Neuronal stem cell (in vitro differentiated cells): ENCODE results near the gene LCN9.
A peak's percentile ranks its signal among the peaks of the same experiment; 100 is the strongest.

Experiments used
- DNase-seq: peaks from one replicate; pipeline ENCODE4 v3.0.0-alpha.2; 2013; ENCODE audit warnings: low spot score
- H2AFZ ChIP-seq: one replicate; pipeline ENCODE4 v1.6.1; 2013; ENCODE audit warnings: mild to moderate bottlenecking, low read length, inconsistent platforms
- H2AK5ac ChIP-seq: 2 replicates; pipeline ENCODE4 v1.6.1; 2013; ENCODE audit warnings: low read depth, mild to moderate bottlenecking, inconsistent platforms, low read length, moderate library complexity, mixed read lengths
- H2BK120ac ChIP-seq: 2 replicates; pipeline ENCODE4 v1.6.1; 2013; ENCODE audit warnings: low read depth, mild to moderate bottlenecking, inconsistent platforms, low read length, moderate library complexity, mixed read lengths
- H2BK12ac ChIP-seq: one replicate; pipeline ENCODE4 v1.6.1; 2013; ENCODE audit warnings: low read length, inconsistent platforms
- H2BK15ac ChIP-seq: 2 replicates; pipeline ENCODE4 v1.6.1; 2013; ENCODE audit warnings: mild to moderate bottlenecking, low read length, inconsistent platforms, mixed read lengths
- H2BK5ac ChIP-seq: one replicate; pipeline ENCODE4 v1.6.1; 2013; ENCODE audit warnings: inconsistent platforms, mild to moderate bottlenecking, low read length, moderate library complexity
- H3K14ac ChIP-seq: one replicate; pipeline ENCODE4 v1.6.1; 2013; ENCODE audit warnings: low read length, inconsistent platforms
- H3K18ac ChIP-seq: 2 replicates; pipeline ENCODE4 v1.6.1; 2013; ENCODE audit warnings: low read length, inconsistent platforms
- H3K23ac ChIP-seq: 2 replicates; pipeline ENCODE4 v1.6.1; 2013; ENCODE audit warnings: low read depth, mild to moderate bottlenecking, mixed read lengths, low read length, inconsistent platforms; ENCODE audit not compliant: poor library complexity
- H3K27ac ChIP-seq: replicated peaks from 3 replicates; pipeline ENCODE4 v1.5.1; 2013; ENCODE audit warnings: low read length, inconsistent platforms
- H3K27me3 ChIP-seq, 3 experiments: 2 replicates each; pipeline ENCODE4 v1.6.1; 2013; ENCODE audit warnings: low read length in 3 of 3, mild to moderate bottlenecking in 2 of 3, inconsistent platforms in 1 of 3, low read depth in 1 of 3, mixed read lengths in 1 of 3, moderate library complexity in 1 of 3; ENCODE audit not compliant: control insufficient read depth in 3 of 3, insufficient read depth in 3 of 3
- H3K36me3 ChIP-seq, 2 donors: replicated peaks in 1 of 2; 2 replicates each; pipeline ENCODE4 v1.6.1; 2013; ENCODE audit warnings: low read length in 2 of 2; ENCODE audit not compliant: control insufficient read depth in 2 of 2, insufficient read depth in 2 of 2
- H3K4ac ChIP-seq: 2 replicates; pipeline ENCODE4 v1.6.1; 2013; ENCODE audit warnings: inconsistent platforms, mild to moderate bottlenecking, low read length, moderate library complexity
- H3K4me1 ChIP-seq, 2 donors: 1 replicate in 1 of 2; 2 replicates in 1 of 2; pipeline ENCODE4 v1.6.1; 2013; ENCODE audit warnings: low read length in 2 of 2, low read depth in 1 of 2; ENCODE audit not compliant: control insufficient read depth in 2 of 2, insufficient read depth in 1 of 2
- H3K4me2 ChIP-seq: one replicate; pipeline ENCODE4 v1.6.1; 2013; ENCODE audit warnings: mild to moderate bottlenecking, low read length, inconsistent platforms; ENCODE audit not compliant: insufficient read depth, poor library complexity, severe bottlenecking
- H3K4me3 ChIP-seq, 2 donors: 2 replicates each; pipeline ENCODE4 v1.5.1; 2013; ENCODE audit warnings: low read length in 2 of 2, mild to moderate bottlenecking in 2 of 2, inconsistent platforms in 1 of 2, moderate library complexity in 1 of 2
- H3K79me1 ChIP-seq: one replicate; pipeline ENCODE4 v1.6.1; 2013; ENCODE audit warnings: low read depth, mild to moderate bottlenecking, inconsistent platforms, low read length, moderate library complexity
- H3K9ac ChIP-seq: one replicate; pipeline ENCODE4 v1.6.1; 2013; ENCODE audit warnings: mild to moderate bottlenecking, low read depth, low read length, inconsistent platforms; ENCODE audit not compliant: poor library complexity
- H3K9me3 ChIP-seq, 2 donors: replicated peaks in 1 of 2; 2 replicates each; pipeline versions ENCODE3 to v1.6.1; 2013; ENCODE audit warnings: low read length in 2 of 2, mild to moderate bottlenecking in 2 of 2, inconsistent platforms in 1 of 2, low read depth in 1 of 2, mixed read lengths in 1 of 2, moderate library complexity in 1 of 2; ENCODE audit not compliant: control insufficient read depth in 2 of 2, insufficient read depth in 1 of 2
- H4K8ac ChIP-seq: one replicate; pipeline ENCODE4 v1.6.1; 2013; ENCODE audit warnings: low read depth, mild to moderate bottlenecking, inconsistent platforms, low read length, moderate library complexity
- H4K91ac ChIP-seq: one replicate; pipeline ENCODE4 v1.6.1; 2013; ENCODE audit warnings: low read length, low read depth, mild to moderate bottlenecking, inconsistent platforms; ENCODE audit not compliant: poor library complexity
- WGBS, 2 donors: extraction: QIAGEN DNeasy Blood & Tissue Kit; methylation state at CpG; one replicate each; pipeline ENCODE4 v1.1.7; 2013; ENCODE audit warnings: missing lambda C conversion rate in 2 of 2, mixed read lengths in 1 of 2; ENCODE audit not compliant: insufficient read length in 2 of 2, insufficient replicate concordance in 1 of 2; ENCODE audit errors: extremely low coverage in 2 of 2; 5-methylcytosine and 5-hydroxymethylcytosine counted together

LCN9 gene

GRCh38 chr9:135674977-135675376 lies 11.9 kb downstream of the LCN9 start:
- no CpG with 5 or more reads among the region's 10 CpGs for WGBS, 2 donors
- Histone ChIP-seq H3K27ac (no peak overlapping the region), H3K79me1 (peaks cover 4% of the 10 kb centered on the region), H4K91ac (no peak overlapping the region), H3K18ac (peak overlapping the region; percentile 60), H2BK15ac (no peak overlapping the region), H3K9me3 (peaks cover 0 to under 1% of the 10 kb centered on the region in 2 donors), H2BK12ac (no peak overlapping the region), H3K23ac (no peak overlapping the region), H2BK5ac (no peak overlapping the region), H2AK5ac (no peak overlapping the region), H3K4me1 (peaks cover 0 to 3% of the 10 kb centered on the region in 2 donors), H3K36me3 (no peaks in the 10 kb centered on the region), H3K4me3 (no peak overlapping the region), H3K4me2 (no peak overlapping the region), H2AFZ (no peak overlapping the region), H3K14ac (no peak overlapping the region), H3K4ac (no peak overlapping the region), H3K27me3 (peaks cover 0 to 10% (median 0%) of the 10 kb centered on the region in 3 experiments), H4K8ac (no peak overlapping the region), H2BK120ac (no peak overlapping the region), H3K9ac (peak overlapping the region; percentile 15)
- DNase-seq = no peak

- H3K9me3 ChIP-seq = no peaks in the 10 kb centered on the region
- H3K36me3 ChIP-seq = no peaks in the 10 kb centered on the region
- H3K27me3 ChIP-seq = peaks cover 0 to 16% (median 0%) of the 10 kb centered on the region in 3 experiments
- H2BK12ac ChIP-seq = no peak overlapping the region
- H3K9ac ChIP-seq = no peak overlapping the region
- H3K79me1 ChIP-seq = peaks cover 4% of the 10 kb centered on the region
- H3K4me3 ChIP-seq = no peak overlapping the region
- no peak overlapping the region for H3K4me2 ChIP-seq
- H2BK15ac ChIP-seq = no peak overlapping the region
- H2BK5ac ChIP-seq = no peak overlapping the region
- no peak overlapping the region for H3K4ac ChIP-seq
- no peak overlapping the region for H3K27ac ChIP-seq
- WGBS, 2 donors = no CpG with 5 or more reads among the region's 13 CpGs
- H4K8ac ChIP-seq = no peak overlapping the region
- H3K14ac ChIP-seq = no peak overlapping the region
- H2AFZ ChIP-seq = no peak overlapping the region
- H3K18ac ChIP-seq = no peak overlapping the region
- no peak for DNase-seq
- peaks cover 0 to 2% of the 10 kb centered on the region in 2 donors for H3K4me1 ChIP-seq
- H2BK120ac ChIP-seq = no peak overlapping the region
- no peak overlapping the region for H4K91ac ChIP-seq
- H2AK5ac ChIP-seq = no peak overlapping the region
- no peak overlapping the region for H3K23ac ChIP-seq
These were observed 13.8 kb downstream of the LCN9 start for GRCh38 chr9:135676891-135677290.

GRCh38 chr9:135677641-135678168 lies 14.6 kb downstream of the LCN9 start:
- no peak overlapping the region for H3K9ac ChIP-seq
- H3K4me3 ChIP-seq = no peak overlapping the region
- peaks cover 4% of the 10 kb centered on the region for H3K79me1 ChIP-seq
- no peaks in the 10 kb centered on the region for H3K4me1 ChIP-seq
- H3K36me3 ChIP-seq = no peaks in the 10 kb centered on the region
- H3K4me2 ChIP-seq = no peak overlapping the region
- no peak for DNase-seq
- no peak overlapping the region for H2BK120ac ChIP-seq
- peak overlapping the region; percentile 75 for H2BK5ac ChIP-seq
- H2BK12ac ChIP-seq = no peak overlapping the region
- no CpG with 5 or more reads among the region's 22 CpGs for WGBS, 2 donors
- peak overlapping the region; percentile 70 for H2AK5ac ChIP-seq
- H3K14ac ChIP-seq = peak overlapping the region; percentile 64
- no peak overlapping the region for H2AFZ ChIP-seq
- H3K18ac ChIP-seq = peak overlapping the region; percentile 13
- no peak overlapping the region for H4K8ac ChIP-seq
- peaks cover 0 to 19% (median 0%) of the 10 kb centered on the region in 3 experiments for H3K27me3 ChIP-seq
- H4K91ac ChIP-seq = no peak overlapping the region
- H3K9me3 ChIP-seq = no peaks in the 10 kb centered on the region
- H3K4ac ChIP-seq = peak overlapping the region; percentile 37
- no peak overlapping the region for H3K27ac ChIP-seq
- peak overlapping the region; percentile 81 for H3K23ac ChIP-seq
- no peak overlapping the region for H2BK15ac ChIP-seq

GRCh38 chr9:135678236-135679017 lies 15.3 kb downstream of the LCN9 start:
- Histone ChIP-seq H3K27ac (no peak overlapping the region), H3K27me3 (peaks cover 0 to 19% (median 0%) of the 10 kb centered on the region in 3 experiments), H3K23ac (no peak overlapping the region), H3K9me3 (no peaks in the 10 kb centered on the region), H3K36me3 (no peaks in the 10 kb centered on the region), H3K4me1 (no peaks in the 10 kb centered on the region), H2BK120ac (no peak overlapping the region), H3K9ac (no peak overlapping the region), H4K8ac (no peak overlapping the region), H3K4ac (no peak overlapping the region), H4K91ac (no peak overlapping the region), H2AK5ac (no peak overlapping the region), H3K4me2 (no peak overlapping the region), H3K79me1 (peaks cover 4% of the 10 kb centered on the region), H2BK5ac (no peak overlapping the region), H3K14ac (peak overlapping the region; percentile 25), H2AFZ (no peak overlapping the region), H3K4me3 (no peak overlapping the region), H2BK15ac (no peak overlapping the region), H3K18ac (peak overlapping the region; percentile 13), H2BK12ac (no peak overlapping the region)
- no CpG with 5 or more reads among the region's 20 CpGs for WGBS, 2 donors
- no peak for DNase-seq
